Liver (tissue), 9 donors: ENCODE measurements around the gene PRSS12. TPM values are rescaled to one million over a fixed set of nuclear protein-coding genes. Genes with fewer than 3 reads are reported as not detected.

Source experiments
- DNase-seq: peaks from one replicate; pipeline ENCODE4 v3.0.0-alpha.2; 2017; ENCODE audit warnings: low spot score
- H3K27ac ChIP-seq, 2 donors: one replicate each; pipeline ENCODE4 v1.7.0; 2013; ENCODE audit warnings: inconsistent platforms in 2 of 2, low read length in 2 of 2, control low read depth in 1 of 2, low read depth in 1 of 2, mild to moderate bottlenecking in 1 of 2
- H3K27me3 ChIP-seq, 4 donors: one replicate each; pipeline versions ENCODE4 v1.6.1 to v1.7.0; 2013; ENCODE audit warnings: low read length in 3 of 4, inconsistent platforms in 1 of 4, mild to moderate bottlenecking in 1 of 4, moderate library complexity in 1 of 4; ENCODE audit not compliant: control insufficient read depth in 4 of 4, insufficient read depth in 4 of 4
- H3K36me3 ChIP-seq, 4 donors: one replicate each; pipeline versions ENCODE4 v1.6.1 to v1.7.0; 2013; ENCODE audit warnings: low read length in 3 of 4, mild to moderate bottlenecking in 3 of 4, low read depth in 1 of 4, moderate library complexity in 1 of 4; ENCODE audit not compliant: control insufficient read depth in 4 of 4, insufficient read depth in 3 of 4
- H3K4me1 ChIP-seq, 4 donors: one replicate each; pipeline versions ENCODE4 v1.6.1 to v1.7.0; 2013; ENCODE audit warnings: low read length in 3 of 4, mild to moderate bottlenecking in 3 of 4, moderate library complexity in 1 of 4; ENCODE audit not compliant: control insufficient read depth in 4 of 4, insufficient read depth in 4 of 4
- H3K4me3 ChIP-seq, 3 donors: one replicate each; pipeline versions ENCODE4 v1.6.1 to v1.7.0; 2013; ENCODE audit warnings: low read length in 3 of 3, control low read depth in 1 of 3, low read depth in 1 of 3, mild to moderate bottlenecking in 1 of 3
- H3K9ac ChIP-seq, 2 donors: one replicate each; pipeline ENCODE4 v1.7.0; 2013; ENCODE audit warnings: low read length in 2 of 2, mild to moderate bottlenecking in 2 of 2, moderate library complexity in 2 of 2, control low read depth in 1 of 2, low read depth in 1 of 2
- H3K9me3 ChIP-seq, 4 donors: one replicate each; pipeline versions ENCODE4 v1.6.1 to v1.7.0; 2013; ENCODE audit warnings: low read length in 3 of 4; ENCODE audit not compliant: control insufficient read depth in 4 of 4
- EGR1 ChIP-seq, 2 donors: IDR thresholded peaks; 2 replicates each; pipeline ENCODE4 v1.6.1; 2016 to 2018; ENCODE audit warnings: antibody characterized with exemption in 2 of 2, low read depth in 2 of 2
- HNF4A ChIP-seq, 2 donors: conservative IDR thresholded peaks; 2 replicates each; pipeline ENCODE4 v1.6.1; 2016; ENCODE audit warnings: antibody characterized with exemption in 2 of 2, mild to moderate bottlenecking in 2 of 2
- HNF4G ChIP-seq: IDR thresholded peaks from 2 replicates; pipeline ENCODE4 v1.6.1; 2016; ENCODE audit warnings: antibody characterized with exemption
- JUND ChIP-seq, 2 donors: IDR thresholded peaks; 2 replicates each; pipeline ENCODE4 v1.6.1; 2016; ENCODE audit warnings: antibody characterized with exemption in 2 of 2
- RAD21 ChIP-seq, 2 donors: IDR thresholded peaks; 2 replicates each; pipeline ENCODE4 v1.6.1; 2016; ENCODE audit warnings: antibody characterized with exemption in 2 of 2, mild to moderate bottlenecking in 2 of 2
- RXRA ChIP-seq, 2 donors: IDR thresholded peaks; 2 replicates each; pipeline ENCODE4 v1.6.1; 2017 to 2018; ENCODE audit warnings: antibody characterized with exemption in 2 of 2, mild to moderate bottlenecking in 1 of 2
- TAF1 ChIP-seq: conservative IDR thresholded peaks from 2 replicates; pipeline ENCODE4 v1.6.1; 2016; ENCODE audit warnings: antibody characterized with exemption, mild to moderate bottlenecking
- WGBS: extraction: QIAGEN DNeasy Blood & Tissue Kit; methylation state at CpG from one replicate; pipeline ENCODE4 v1.1.7; 2013; 5-methylcytosine and 5-hydroxymethylcytosine counted together
- polyA plus RNA-seq, 2 donors: library from polyadenylated mRNA; stranded (reverse) in 1 of 2; unstranded in 1 of 2; fragments of 200-250 nt in 1 of 2; fragments of >200 nt in 1 of 2; fragmentation: Nextera tagmentation in 1 of 2; extraction: Ambion mirVana in 1 of 2; gene quantifications; one replicate each; pipeline versions ENCODE4 v1.2.1 to v1.2.3, GENCODE V29; 2013 to 2015
- total RNA-seq, 2 donors: library from RNA; depleted of rRNA; stranded (reverse); fragments of >200 nt; gene quantifications; one replicate each; pipeline ENCODE4 v1.2.3, GENCODE V29; 2014
- TF ChIP-seq, protein P1 (sequence below): IDR thresholded peaks from 2 replicates; pipeline ENCODE4 v1.6.1; 2016; ENCODE audit warnings: antibody characterized with exemption
- TF ChIP-seq, protein P2 (sequence below): IDR thresholded peaks from 2 replicates; pipeline ENCODE4 v1.6.1; 2016; ENCODE audit warnings: antibody characterized with exemption
- TF ChIP-seq, protein P3 (sequence below): IDR thresholded peaks from 2 replicates; pipeline ENCODE4 v1.6.1; 2016; ENCODE audit warnings: antibody characterized with exemption, mild to moderate bottlenecking
- donor health status: healthy.
- donor health status: healthy.
- donor health status: healthy.
- donor health status: healthy.
- donor health status: healthy.

PRSS12 gene
- total and polyA plus RNA-seq, 4 donors = 0.07 to 0.25 (median 0.10) TPM

DNA sequence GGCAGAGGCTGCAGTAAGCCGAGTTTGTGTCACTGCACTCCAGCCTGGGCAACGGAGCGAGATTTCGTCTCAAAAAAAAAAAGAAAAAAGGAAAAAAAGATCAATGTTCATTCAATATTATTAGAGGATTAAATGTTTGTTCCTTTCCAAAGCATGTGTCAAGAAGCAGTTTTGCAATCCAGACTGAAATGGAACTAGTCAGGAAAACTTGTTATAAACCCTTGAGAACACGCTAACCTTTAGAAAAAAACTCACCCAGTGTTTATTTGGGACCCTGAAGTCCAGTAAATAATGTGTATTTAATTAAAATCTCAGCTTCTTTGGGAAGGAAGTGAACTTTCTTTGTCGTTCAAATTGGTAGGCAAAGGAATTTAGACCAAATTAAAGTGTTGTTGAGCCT is 16.4 kb upstream of the PRSS12 start:
- Histone ChIP-seq H3K27me3 (no peaks in the 10 kb centered on the region), H3K36me3 (no peaks in the 10 kb centered on the region), H3K9me3 (no peaks in the 10 kb centered on the region), H3K4me1 (no peaks in the 10 kb centered on the region), H3K9ac (no peak overlapping the region), H3K4me3 (no peak overlapping the region), H3K27ac (no peak overlapping the region)
- DNase-seq = no peak
- TF ChIP-seq TAF1 (no peak), HNF4A (conservative IDR thresholded peaks at IDR 0.05) (no peak), EGR1 (IDR thresholded peaks at IDR 0.05; ENCODE audit: low read depth in 2 of 2) (no peak), HNF4G (no peak), JUND (IDR thresholded peaks at IDR 0.05) (no peak), RAD21 (IDR thresholded peaks at IDR 0.05) (no peak), RXRA (IDR thresholded peaks at IDR 0.05) (no peak)
- TF ChIP-seq, protein P1, sequence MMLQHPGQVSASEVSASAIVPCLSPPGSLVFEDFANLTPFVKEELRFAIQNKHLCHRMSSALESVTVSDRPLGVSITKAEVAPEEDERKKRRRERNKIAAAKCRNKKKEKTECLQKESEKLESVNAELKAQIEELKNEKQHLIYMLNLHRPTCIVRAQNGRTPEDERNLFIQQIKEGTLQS = no peak
- TF ChIP-seq, protein P2, sequence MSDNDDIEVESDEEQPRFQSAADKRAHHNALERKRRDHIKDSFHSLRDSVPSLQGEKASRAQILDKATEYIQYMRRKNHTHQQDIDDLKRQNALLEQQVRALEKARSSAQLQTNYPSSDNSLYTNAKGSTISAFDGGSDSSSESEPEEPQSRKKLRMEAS = no peak
- TF ChIP-seq, protein P3, sequence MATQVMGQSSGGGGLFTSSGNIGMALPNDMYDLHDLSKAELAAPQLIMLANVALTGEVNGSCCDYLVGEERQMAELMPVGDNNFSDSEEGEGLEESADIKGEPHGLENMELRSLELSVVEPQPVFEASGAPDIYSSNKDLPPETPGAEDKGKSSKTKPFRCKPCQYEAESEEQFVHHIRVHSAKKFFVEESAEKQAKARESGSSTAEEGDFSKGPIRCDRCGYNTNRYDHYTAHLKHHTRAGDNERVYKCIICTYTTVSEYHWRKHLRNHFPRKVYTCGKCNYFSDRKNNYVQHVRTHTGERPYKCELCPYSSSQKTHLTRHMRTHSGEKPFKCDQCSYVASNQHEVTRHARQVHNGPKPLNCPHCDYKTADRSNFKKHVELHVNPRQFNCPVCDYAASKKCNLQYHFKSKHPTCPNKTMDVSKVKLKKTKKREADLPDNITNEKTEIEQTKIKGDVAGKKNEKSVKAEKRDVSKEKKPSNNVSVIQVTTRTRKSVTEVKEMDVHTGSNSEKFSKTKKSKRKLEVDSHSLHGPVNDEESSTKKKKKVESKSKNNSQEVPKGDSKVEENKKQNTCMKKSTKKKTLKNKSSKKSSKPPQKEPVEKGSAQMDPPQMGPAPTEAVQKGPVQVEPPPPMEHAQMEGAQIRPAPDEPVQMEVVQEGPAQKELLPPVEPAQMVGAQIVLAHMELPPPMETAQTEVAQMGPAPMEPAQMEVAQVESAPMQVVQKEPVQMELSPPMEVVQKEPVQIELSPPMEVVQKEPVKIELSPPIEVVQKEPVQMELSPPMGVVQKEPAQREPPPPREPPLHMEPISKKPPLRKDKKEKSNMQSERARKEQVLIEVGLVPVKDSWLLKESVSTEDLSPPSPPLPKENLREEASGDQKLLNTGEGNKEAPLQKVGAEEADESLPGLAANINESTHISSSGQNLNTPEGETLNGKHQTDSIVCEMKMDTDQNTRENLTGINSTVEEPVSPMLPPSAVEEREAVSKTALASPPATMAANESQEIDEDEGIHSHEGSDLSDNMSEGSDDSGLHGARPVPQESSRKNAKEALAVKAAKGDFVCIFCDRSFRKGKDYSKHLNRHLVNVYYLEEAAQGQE = no peak
- WGBS = 82% methylated on average over 6 of the region's 6 CpGs

DNA sequence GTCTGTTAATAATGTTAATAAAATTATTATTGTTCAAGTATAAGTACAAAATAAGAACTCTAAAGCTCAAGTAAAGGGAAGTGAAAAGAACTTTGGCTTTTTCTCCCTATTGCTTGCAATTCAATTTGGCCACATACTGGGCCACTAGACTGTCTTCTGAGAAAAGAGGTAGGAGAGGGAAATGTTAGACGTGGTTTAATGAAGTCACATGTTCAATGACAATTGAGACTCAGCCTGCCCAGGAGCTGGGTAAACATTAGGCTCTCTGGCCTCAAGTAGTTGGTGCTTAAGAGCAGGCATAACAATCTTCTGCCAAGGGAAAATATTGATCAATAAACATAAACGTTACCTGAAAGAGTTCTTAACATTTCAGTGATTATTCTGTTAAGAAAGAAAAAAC is 15.1 kb upstream of the PRSS12 start:
- TF ChIP-seq, protein P2 = no peak
- TF ChIP-seq RAD21 (IDR thresholded peaks at IDR 0.05) = no peak
- Histone ChIP-seq H3K27ac (no peak overlapping the region), H3K4me1 (no peaks in the 10 kb centered on the region), H3K9me3 (no peaks in the 10 kb centered on the region), H3K4me3 (no peak overlapping the region), H3K27me3 (no peaks in the 10 kb centered on the region), H3K9ac (no peak overlapping the region), H3K36me3 (no peaks in the 10 kb centered on the region)
- WGBS = 61% methylated on average over 2 of the region's 2 CpGs
- no peak for DNase-seq

DNA sequence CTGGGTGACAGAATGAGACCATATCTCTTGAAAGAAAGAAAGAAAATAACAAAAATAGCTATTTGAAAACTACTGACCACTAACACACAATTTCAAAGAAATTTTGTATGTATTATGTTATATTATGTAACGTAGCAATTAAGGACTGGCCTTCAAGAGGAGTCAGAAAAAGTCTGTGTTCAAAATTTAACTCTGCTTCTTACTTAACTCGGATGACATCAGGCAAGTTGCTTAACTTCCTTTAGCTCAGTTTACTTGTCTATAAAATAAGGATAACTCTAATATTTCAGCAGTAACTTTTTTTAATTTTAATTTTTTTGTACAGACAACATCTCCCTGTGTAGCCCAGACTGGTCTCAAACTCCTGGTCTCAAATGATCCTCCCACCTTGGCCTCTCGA is 14.6 kb upstream of the PRSS12 start:
- Histone ChIP-seq H3K4me1 (no peaks in the 10 kb centered on the region), H3K9me3 (no peaks in the 10 kb centered on the region), H3K4me3 (no peak overlapping the region), H3K9ac (no peak overlapping the region), H3K27ac (no peak overlapping the region), H3K27me3 (no peaks in the 10 kb centered on the region), H3K36me3 (no peaks in the 10 kb centered on the region)
- TF ChIP-seq, protein P2 = no peak
- WGBS = 96% methylated on average over 3 of the region's 3 CpGs
- DNase-seq = no peak
